ENCODE measurements around the gene DCK. TPM values are rescaled to one million over a fixed set of nuclear protein-coding genes. Genes with fewer than 3 reads are reported as not detected.

The DCK gene
- total and polyA plus RNA-seq, 8 donors, result 17.5 to 34.7 (median 31.8) TPM

- Histone ChIP-seq H3K27me3 (no peaks in the 10 kb centered on the region), H3K4me1 (peaks cover 8 to 33% of the 10 kb centered on the region in 2 donors), H3K9me3 (no peaks in the 10 kb centered on the region), H3K27ac (no peak overlapping the region), H3K4me3 (no peak overlapping the region), H3K36me3 (no peaks in the 10 kb centered on the region)
- ATAC-seq (no peak), DNase-seq (no peak)
- TF ChIP-seq CTCF (IDR thresholded peaks at IDR 0.05), result no peak
- intact Hi-C loops (cut with DNase I), result no loop called here
These were observed 1.9 kb upstream of the DCK start for GRCh38 chr4:70991596-70991995.

- TF ChIP-seq CTCF (IDR thresholded peaks at IDR 0.05), result no peak
- H3K4me3 ChIP-seq, result peak overlapping the region; percentile 70 to 80
- H3K27me3 ChIP-seq, result no peaks in the 10 kb centered on the region
- no peak for DNase-seq
- H3K27ac ChIP-seq, result peak overlapping the region; percentile 86 to 90
- H3K4me1 ChIP-seq, result peaks cover 17 to 42% of the 10 kb centered on the region in 2 donors
- no peaks in the 10 kb centered on the region for H3K9me3 ChIP-seq
- intact Hi-C loops (cut with DNase I), result no loop called here
- ATAC-seq, result peak; percentile 5
- no peaks in the 10 kb centered on the region for H3K36me3 ChIP-seq
These were observed 1.0 kb upstream of the DCK start for GRCh38 chr4:70992391-70992881.

DNA sequence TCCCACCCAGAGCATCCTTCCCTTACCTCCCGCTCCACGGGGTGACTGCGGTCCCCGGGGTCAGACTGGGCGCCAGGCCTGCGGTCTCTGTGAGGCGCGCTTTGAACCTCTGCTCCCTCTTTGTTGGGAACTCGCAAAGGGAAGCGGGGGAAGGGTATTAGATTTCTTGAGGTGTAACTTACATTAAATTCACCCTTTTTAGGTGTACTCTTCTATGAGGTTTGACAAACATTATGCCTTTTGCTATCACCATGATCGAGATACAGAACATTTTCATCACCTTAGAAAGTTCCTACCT is 569 bp downstream of the DCK start:
- peaks cover 21 to 50% of the 10 kb centered on the region in 2 donors for H3K4me1 ChIP-seq
- peak overlapping the region; percentile 86 to 90 for H3K27ac ChIP-seq
- peaks cover 0 to 8% of the 10 kb centered on the region in 2 donors for H3K36me3 ChIP-seq
- intact Hi-C loops (cut with DNase I), result no loop called here
- H3K4me3 ChIP-seq, result peak overlapping the region; percentile 70 to 80
- no peak for TF ChIP-seq CTCF (IDR thresholded peaks at IDR 0.05)
- H3K27me3 ChIP-seq, result no peaks in the 10 kb centered on the region
- ATAC-seq (no peak), DNase-seq (peak in 1 of 4 donors; percentile 86)
- H3K9me3 ChIP-seq, result no peaks in the 10 kb centered on the region

DNA sequence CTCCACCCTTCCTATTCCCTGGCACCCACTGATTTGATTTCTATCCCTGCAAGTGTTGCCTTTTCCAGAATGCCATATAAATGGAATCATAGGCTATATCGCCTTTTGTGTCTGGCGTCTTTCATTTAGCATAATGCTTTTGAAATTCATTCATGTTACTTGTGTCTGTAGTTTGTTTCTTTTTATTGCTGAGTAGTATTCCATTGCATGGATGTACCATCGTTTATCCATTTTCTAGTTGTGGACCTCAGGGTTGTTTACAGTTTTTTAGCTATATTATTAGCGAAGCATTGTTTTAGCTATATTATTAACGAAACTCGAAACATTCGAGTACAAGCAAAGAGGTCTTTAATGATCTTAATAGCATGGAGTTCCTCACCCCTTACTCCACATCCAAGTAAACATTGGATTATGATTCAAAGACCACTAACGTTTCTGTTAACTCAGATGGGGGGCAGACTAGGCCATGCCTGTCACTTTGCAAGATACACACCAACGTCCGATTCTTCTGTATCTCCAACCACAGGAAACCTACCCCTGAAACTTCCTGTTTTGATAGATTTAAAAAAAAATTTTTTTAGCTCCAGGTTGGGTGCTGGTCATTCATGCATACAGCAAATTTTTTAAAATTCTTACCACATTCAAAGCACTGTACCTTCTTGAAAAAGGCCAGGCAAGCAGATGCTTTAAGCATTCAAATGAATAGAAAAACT is 1.1 kb downstream of the DCK start:
- Histone ChIP-seq H3K27ac (peak overlapping the region in 1 of 2 donors; percentile 90), H3K4me1 (peaks cover 21 to 50% of the 10 kb centered on the region in 2 donors), H3K27me3 (no peaks in the 10 kb centered on the region), H3K36me3 (peaks cover 0 to 13% of the 10 kb centered on the region in 2 donors), H3K4me3 (peak overlapping the region; percentile 70 to 80), H3K9me3 (no peaks in the 10 kb centered on the region)
- ATAC-seq (no peak), DNase-seq (no peak)
- intact Hi-C loops (cut with DNase I), result no loop called here
- TF ChIP-seq CTCF (IDR thresholded peaks at IDR 0.05), result no peak

DNA sequence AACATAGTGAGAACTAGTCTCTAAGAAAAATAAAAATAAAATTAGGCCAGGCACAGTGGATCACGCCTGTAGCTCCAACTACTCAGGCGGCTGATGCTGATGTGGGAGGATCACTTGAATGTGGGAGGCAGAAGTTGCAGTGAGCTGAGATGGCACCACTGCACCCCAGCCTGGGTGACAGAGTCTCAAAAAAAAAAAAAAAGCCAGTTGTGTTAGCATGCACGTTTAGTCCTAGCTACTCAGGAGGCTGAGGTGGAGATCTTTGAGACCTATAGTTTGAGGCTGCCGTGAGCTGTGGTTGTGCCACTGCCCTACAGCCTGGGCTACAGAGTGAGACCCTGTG is 2.5 kb downstream of the DCK start:
- no peak for TF ChIP-seq CTCF (IDR thresholded peaks at IDR 0.05)
- Histone ChIP-seq H3K36me3 (peaks cover 0 to 17% of the 10 kb centered on the region in 2 donors), H3K27ac (no peak overlapping the region), H3K27me3 (no peaks in the 10 kb centered on the region), H3K9me3 (no peaks in the 10 kb centered on the region), H3K4me3 (no peak overlapping the region), H3K4me1 (peaks cover 21 to 50% of the 10 kb centered on the region in 2 donors)
- no peak for ATAC-seq
- intact Hi-C loops (cut with DNase I), result no loop called here
- DNase-seq, result no peak

Measured in left lung (tissue), 10 donors.